Ishikawa (cell line): Measurements from ENCODE around the gene OPCML.
A peak's percentile ranks its signal among the peaks of the same experiment; 100 is the strongest.

Source experiments
- CEBPB ChIP-seq: IDR thresholded peaks from 2 replicates; pipeline ENCODE4 v1.6.1; 2012
- CREB1 ChIP-seq: IDR thresholded peaks from 2 replicates; pipeline ENCODE4 v1.6.1; 2012; ENCODE audit warnings: low read depth
- EGR1 ChIP-seq: IDR thresholded peaks from 2 replicates; pipeline ENCODE4 v1.6.1; 2012
- EP300 ChIP-seq: IDR thresholded peaks from 2 replicates; pipeline ENCODE4 v1.6.1; 2012; ENCODE audit warnings: borderline replicate concordance
- FOXM1 ChIP-seq: IDR thresholded peaks from 2 replicates; pipeline ENCODE4 v1.6.1; 2012; ENCODE audit warnings: low read depth, borderline replicate concordance
- NFIC ChIP-seq: IDR thresholded peaks from 2 replicates; pipeline ENCODE4 v1.6.1; 2012
- RAD21 ChIP-seq: IDR thresholded peaks from 2 replicates; pipeline ENCODE4 v1.6.1; 2012; ENCODE audit warnings: low read depth
- TAF1 ChIP-seq: IDR thresholded peaks from 2 replicates; pipeline ENCODE4 v1.6.1; 2012; ENCODE audit warnings: low read depth, mild to moderate bottlenecking
- TCF12 ChIP-seq: IDR thresholded peaks from 2 replicates; pipeline ENCODE4 v1.6.1; 2012; ENCODE audit warnings: low read depth
- TEAD4 ChIP-seq: IDR thresholded peaks from 2 replicates; pipeline ENCODE4 v1.6.1; 2012
- YY1 ChIP-seq: IDR thresholded peaks from 2 replicates; pipeline ENCODE4 v1.6.1; 2012; ENCODE audit warnings: low read depth
- ZBTB7A ChIP-seq: IDR thresholded peaks from 2 replicates; pipeline ENCODE4 v1.6.1; 2012; ENCODE audit warnings: low read depth
- TF ChIP-seq, protein P1 (sequence below): IDR thresholded peaks from 2 replicates; pipeline ENCODE4 v1.6.1; 2012
- TF ChIP-seq, protein P2 (sequence below): IDR thresholded peaks from 2 replicates; pipeline ENCODE4 v1.6.1; 2012
- TF ChIP-seq, protein P3 (sequence below): IDR thresholded peaks from 2 replicates; pipeline ENCODE4 v1.6.1; 2012; ENCODE audit warnings: low read depth, mild to moderate bottlenecking

OPCML gene

GRCh38 chr11:133020372-133020714 lies 512.0 kb downstream of the OPCML start:
- TF ChIP-seq, protein P1, sequence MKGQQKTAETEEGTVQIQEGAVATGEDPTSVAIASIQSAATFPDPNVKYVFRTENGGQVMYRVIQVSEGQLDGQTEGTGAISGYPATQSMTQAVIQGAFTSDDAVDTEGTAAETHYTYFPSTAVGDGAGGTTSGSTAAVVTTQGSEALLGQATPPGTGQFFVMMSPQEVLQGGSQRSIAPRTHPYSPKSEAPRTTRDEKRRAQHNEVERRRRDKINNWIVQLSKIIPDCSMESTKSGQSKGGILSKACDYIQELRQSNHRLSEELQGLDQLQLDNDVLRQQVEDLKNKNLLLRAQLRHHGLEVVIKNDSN, result no peak
- no peak for TF ChIP-seq EGR1
- TF ChIP-seq, protein P2, sequence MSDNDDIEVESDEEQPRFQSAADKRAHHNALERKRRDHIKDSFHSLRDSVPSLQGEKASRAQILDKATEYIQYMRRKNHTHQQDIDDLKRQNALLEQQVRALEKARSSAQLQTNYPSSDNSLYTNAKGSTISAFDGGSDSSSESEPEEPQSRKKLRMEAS, result no peak
- no peak for TF ChIP-seq RAD21
- no peak for TF ChIP-seq TAF1
- TF ChIP-seq FOXM1, result no peak
- TF ChIP-seq CEBPB, result no peak
- no peak for TF ChIP-seq NFIC
- TF ChIP-seq ZBTB7A, result no peak
- TF ChIP-seq YY1, result no peak
- TF ChIP-seq, protein P3, sequence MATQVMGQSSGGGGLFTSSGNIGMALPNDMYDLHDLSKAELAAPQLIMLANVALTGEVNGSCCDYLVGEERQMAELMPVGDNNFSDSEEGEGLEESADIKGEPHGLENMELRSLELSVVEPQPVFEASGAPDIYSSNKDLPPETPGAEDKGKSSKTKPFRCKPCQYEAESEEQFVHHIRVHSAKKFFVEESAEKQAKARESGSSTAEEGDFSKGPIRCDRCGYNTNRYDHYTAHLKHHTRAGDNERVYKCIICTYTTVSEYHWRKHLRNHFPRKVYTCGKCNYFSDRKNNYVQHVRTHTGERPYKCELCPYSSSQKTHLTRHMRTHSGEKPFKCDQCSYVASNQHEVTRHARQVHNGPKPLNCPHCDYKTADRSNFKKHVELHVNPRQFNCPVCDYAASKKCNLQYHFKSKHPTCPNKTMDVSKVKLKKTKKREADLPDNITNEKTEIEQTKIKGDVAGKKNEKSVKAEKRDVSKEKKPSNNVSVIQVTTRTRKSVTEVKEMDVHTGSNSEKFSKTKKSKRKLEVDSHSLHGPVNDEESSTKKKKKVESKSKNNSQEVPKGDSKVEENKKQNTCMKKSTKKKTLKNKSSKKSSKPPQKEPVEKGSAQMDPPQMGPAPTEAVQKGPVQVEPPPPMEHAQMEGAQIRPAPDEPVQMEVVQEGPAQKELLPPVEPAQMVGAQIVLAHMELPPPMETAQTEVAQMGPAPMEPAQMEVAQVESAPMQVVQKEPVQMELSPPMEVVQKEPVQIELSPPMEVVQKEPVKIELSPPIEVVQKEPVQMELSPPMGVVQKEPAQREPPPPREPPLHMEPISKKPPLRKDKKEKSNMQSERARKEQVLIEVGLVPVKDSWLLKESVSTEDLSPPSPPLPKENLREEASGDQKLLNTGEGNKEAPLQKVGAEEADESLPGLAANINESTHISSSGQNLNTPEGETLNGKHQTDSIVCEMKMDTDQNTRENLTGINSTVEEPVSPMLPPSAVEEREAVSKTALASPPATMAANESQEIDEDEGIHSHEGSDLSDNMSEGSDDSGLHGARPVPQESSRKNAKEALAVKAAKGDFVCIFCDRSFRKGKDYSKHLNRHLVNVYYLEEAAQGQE, result no peak
- TF ChIP-seq TEAD4, result no peak
- no peak for TF ChIP-seq CREB1
- TF ChIP-seq TCF12, result no peak
- no peak for TF ChIP-seq EP300

GRCh38 chr11:133019545-133020371 lies 512.5 kb downstream of the OPCML start:
- no peak for TF ChIP-seq EGR1
- no peak for TF ChIP-seq TCF12
- TF ChIP-seq, protein P3, result peak; percentile 31; the same call in 1 of the 2 replicates

- TF ChIP-seq RAD21 (no peak), ZBTB7A (no peak)
These were observed 516.8 kb downstream of the OPCML start for GRCh38 chr11:133015457-133015856.

DNA sequence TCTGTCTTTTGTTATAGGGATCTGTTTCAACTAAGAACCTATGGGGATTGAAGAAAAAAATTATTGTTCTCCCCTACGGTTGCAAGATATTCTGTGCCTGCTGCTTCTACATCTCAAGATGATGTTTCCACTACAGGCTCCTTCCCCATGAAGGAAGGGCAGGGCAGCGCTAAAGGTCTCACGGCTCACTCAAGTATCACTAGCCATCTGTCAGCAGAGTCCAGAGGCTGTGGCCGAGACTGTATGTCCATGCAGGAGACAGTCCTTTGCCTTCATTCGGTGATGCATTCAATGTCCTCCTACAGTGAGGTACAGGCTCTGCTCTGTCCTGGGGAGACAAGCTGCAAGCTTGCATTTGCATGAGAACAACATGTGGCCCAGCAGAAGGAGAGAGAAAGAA lies 518.0 kb downstream of the OPCML start:
- TF ChIP-seq, protein P1, result no peak

GRCh38 chr11:133012803-133013202 lies 519.5 kb downstream of the OPCML start:
- TF ChIP-seq ZBTB7A, result no peak
- no peak for TF ChIP-seq CREB1
- no peak for TF ChIP-seq YY1
- TF ChIP-seq RAD21, result no peak
- TF ChIP-seq CEBPB, result no peak

- TF ChIP-seq TCF12, result no peak
- TF ChIP-seq ZBTB7A, result no peak
- no peak for TF ChIP-seq TAF1
- TF ChIP-seq FOXM1, result no peak
- no peak for TF ChIP-seq EGR1
These were observed 520.7 kb downstream of the OPCML start for GRCh38 chr11:133011604-133012003.

DNA sequence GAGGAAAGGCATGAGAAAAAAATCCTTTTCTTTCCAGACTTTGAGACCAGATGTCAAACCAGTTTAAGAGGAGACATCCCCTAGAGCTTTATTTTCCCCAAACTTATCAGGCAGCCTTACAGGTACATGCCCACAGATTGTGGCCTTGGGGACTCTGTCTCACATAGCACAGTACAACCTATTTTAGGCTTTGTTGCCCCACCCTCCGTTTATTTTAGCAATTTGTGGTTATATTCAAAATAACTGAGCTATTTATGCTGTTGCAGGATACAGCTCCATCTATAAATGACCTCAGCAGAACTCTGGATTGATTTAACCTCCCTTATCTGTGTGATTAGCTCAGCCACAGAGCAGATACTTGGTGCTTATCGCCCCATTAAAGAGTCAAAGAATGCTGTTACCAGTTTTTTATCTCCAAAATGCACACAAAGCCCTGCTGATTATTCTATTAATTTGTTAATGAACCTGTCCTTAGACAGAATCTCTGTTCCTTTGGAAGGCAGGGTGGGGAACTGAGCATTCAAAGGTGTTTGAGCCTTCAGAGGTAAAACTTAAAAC lies 525.2 kb downstream of the OPCML start:
- TF ChIP-seq, protein P2, result no peak
- TF ChIP-seq NFIC (no peak), ZBTB7A (no peak), TAF1 (no peak), YY1 (no peak), CREB1 (no peak)
- TF ChIP-seq, protein P3, result no peak
- TF ChIP-seq, protein P1, result no peak
